Testis (tissue), 2 donors: Measurements from ENCODE around the gene AVL9.

Experiments
- CTCF ChIP-seq, 3 experiments: fragments of 450-650 bp in 2 of 3; fragments of 200-600 bp in 1 of 3; sonication (generic) in 1 of 3; IDR thresholded peaks; one replicate each; pipeline ENCODE4 v1.5.1; 2016 to 2019; ENCODE audit warnings: antibody characterized with exemption in 3 of 3, mild to moderate bottlenecking in 2 of 3, moderate library complexity in 1 of 3
- POLR2A ChIP-seq: fragments of 450-650 bp; IDR thresholded peaks from one replicate; pipeline ENCODE4 v1.6.1; 2017; ENCODE audit warnings: antibody characterized with exemption, mild to moderate bottlenecking, moderate library complexity

GRCh38 chr7:32574626-32575025 lies 79.3 kb downstream of the AVL9 start:
- TF ChIP-seq CTCF (IDR thresholded peaks at IDR 0.05) (no peak), POLR2A (no peak)
